ENCODE results near the gene BOC.

The BOC gene

GRCh38 chr3:113193288-113193687 lies 18.1 kb upstream of the BOC start:
- Histone ChIP-seq H3K4me3 (ENCODE audit: control insufficient read depth in 1 of 7, extremely low read depth in 1 of 7, insufficient read depth in 4 of 7, low read depth in 2 of 7, low read length in 6 of 7) (no peak overlapping the region), H3K36me3 (ENCODE audit: control insufficient read depth in 4 of 4, insufficient read depth in 4 of 4, low read length in 3 of 4) (no peaks in the 10 kb centered on the region), H3K9me3 (ENCODE audit: control extremely low read depth in 1 of 5, control insufficient read depth in 4 of 5, insufficient read depth in 2 of 5, low read depth in 1 of 5, low read length in 4 of 5) (peaks cover 0 to 10% (median 0%) of the 10 kb centered on the region in 5 experiments), H3K4me1 (ENCODE audit: control extremely low read depth in 1 of 4, control insufficient read depth in 4 of 4, insufficient read depth in 4 of 4, low read length in 3 of 4) (no peaks in the 10 kb centered on the region), H3K27me3 (replicated peaks in 2 of 5; ENCODE audit: control insufficient read depth in 4 of 5, insufficient read depth in 5 of 5, low read length in 4 of 5) (no peaks in the 10 kb centered on the region), H3K27ac (ENCODE audit: insufficient read depth in 1 of 2, low read depth in 1 of 2, low read length in 2 of 2, poor library complexity in 1 of 2, severe bottlenecking in 2 of 2) (no peak overlapping the region)
- CTCF ChIA-PET, result no interaction called here
- WGBS (ENCODE audit: insufficient coverage), result 92% methylated on average over 8 of the region's 8 CpGs
- POLR2A ChIA-PET, result no interaction called here
- no peak for DNase-seq

GRCh38 chr3:113193719-113194118 lies 17.6 kb upstream of the BOC start:
- ChIA-PET CTCF (interaction anchor here (0.8 kb wide), 1 partner anchor 30 kb away, joined by 4 read pairs; no protein-coding TSS in a partner anchor), POLR2A (no interaction called here)
- Histone ChIP-seq H3K36me3 (ENCODE audit: control insufficient read depth in 4 of 4, insufficient read depth in 4 of 4, low read length in 3 of 4) (no peaks in the 10 kb centered on the region), H3K4me1 (ENCODE audit: control extremely low read depth in 1 of 4, control insufficient read depth in 4 of 4, insufficient read depth in 4 of 4, low read length in 3 of 4) (no peaks in the 10 kb centered on the region), H3K4me3 (ENCODE audit: control insufficient read depth in 1 of 7, extremely low read depth in 1 of 7, insufficient read depth in 4 of 7, low read depth in 2 of 7, low read length in 6 of 7) (no peak overlapping the region), H3K27me3 (replicated peaks in 2 of 5; ENCODE audit: control insufficient read depth in 4 of 5, insufficient read depth in 5 of 5, low read length in 4 of 5) (no peaks in the 10 kb centered on the region), H3K9me3 (ENCODE audit: control extremely low read depth in 1 of 5, control insufficient read depth in 4 of 5, insufficient read depth in 2 of 5, low read depth in 1 of 5, low read length in 4 of 5) (peaks cover 0 to 7% (median 0%) of the 10 kb centered on the region in 5 experiments), H3K27ac (ENCODE audit: insufficient read depth in 1 of 2, low read depth in 1 of 2, low read length in 2 of 2, poor library complexity in 1 of 2, severe bottlenecking in 2 of 2) (no peak overlapping the region)
- no peak for DNase-seq
- no CpG with 5 or more reads among the region's 1 CpG for WGBS (ENCODE audit: insufficient coverage)

DNA sequence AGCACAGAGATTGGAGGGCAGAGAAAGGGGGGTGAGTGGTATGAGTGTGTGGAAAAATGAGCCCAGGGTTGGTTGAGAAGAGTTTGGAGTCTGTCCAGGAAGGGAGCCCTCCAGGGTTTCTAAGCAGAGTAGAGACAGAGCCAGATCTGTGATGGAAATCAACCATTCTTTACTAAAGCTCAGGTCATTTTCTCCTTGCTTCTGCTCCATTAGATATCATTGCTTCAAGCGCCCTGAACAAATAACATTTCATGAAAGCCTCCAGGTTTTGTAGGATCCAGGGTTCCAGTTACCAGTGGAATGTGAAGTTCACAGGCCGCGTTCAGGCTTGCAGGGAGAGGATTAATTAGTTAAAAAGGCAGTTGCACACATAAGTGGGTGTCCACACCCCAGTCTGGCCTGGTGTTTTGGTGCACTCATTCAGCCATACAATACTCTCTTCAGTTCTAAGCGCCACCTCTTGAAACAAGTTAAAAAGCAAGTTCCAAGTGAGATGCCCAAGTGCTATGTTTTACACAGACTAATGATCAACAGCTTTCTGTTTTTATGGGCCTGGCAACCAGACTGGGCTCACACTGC lies 16.4 kb upstream of the BOC start:
- WGBS (ENCODE audit: insufficient coverage), result 95% methylated on average over 3 of the region's 4 CpGs
- H3K9me3 ChIP-seq (ENCODE audit: control extremely low read depth in 1 of 5, control insufficient read depth in 4 of 5, insufficient read depth in 2 of 5, low read depth in 1 of 5, low read length in 4 of 5), result peaks cover 0 to 4% (median 0%) of the 10 kb centered on the region in 5 experiments
- H3K4me1 ChIP-seq (ENCODE audit: control extremely low read depth in 1 of 4, control insufficient read depth in 4 of 4, insufficient read depth in 4 of 4, low read length in 3 of 4), result no peaks in the 10 kb centered on the region
- H3K27me3 ChIP-seq (replicated peaks in 2 of 5; ENCODE audit: control insufficient read depth in 4 of 5, insufficient read depth in 5 of 5, low read length in 4 of 5), result no peaks in the 10 kb centered on the region
- H3K36me3 ChIP-seq (ENCODE audit: control insufficient read depth in 4 of 4, insufficient read depth in 4 of 4, low read length in 3 of 4), result no peaks in the 10 kb centered on the region
- ChIA-PET POLR2A (no interaction called here), CTCF (interaction anchor here (1.8 kb wide), 1 partner anchor 47 kb away, joined by 4 read pairs; no protein-coding TSS in a partner anchor)
- no peak overlapping the region for H3K4me3 ChIP-seq (ENCODE audit: control insufficient read depth in 1 of 7, extremely low read depth in 1 of 7, insufficient read depth in 4 of 7, low read depth in 2 of 7, low read length in 6 of 7)
- H3K27ac ChIP-seq (ENCODE audit: insufficient read depth in 1 of 2, low read depth in 1 of 2, low read length in 2 of 2, poor library complexity in 1 of 2, severe bottlenecking in 2 of 2), result no peak overlapping the region
- DNase-seq, result no peak

DNA sequence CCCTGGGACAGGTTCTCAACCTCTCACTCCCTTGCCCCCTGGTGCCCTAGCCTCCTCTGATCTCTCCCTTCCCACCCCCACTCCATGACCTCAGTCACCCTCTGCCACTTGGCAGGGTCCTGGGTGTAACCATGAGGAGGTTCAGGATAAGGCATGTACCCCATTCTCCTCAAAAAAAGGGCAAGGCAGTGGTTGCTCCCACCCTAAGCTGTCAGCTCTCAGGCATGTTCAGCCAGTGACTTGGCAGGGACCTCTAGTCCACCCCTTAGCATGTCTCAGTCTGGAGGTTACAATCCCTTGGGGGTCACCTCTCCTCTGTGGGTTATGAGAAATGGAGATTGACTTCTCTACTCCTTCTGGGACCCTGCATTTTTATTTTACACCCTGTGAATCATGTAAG lies 11.0 kb upstream of the BOC start:
- H3K9me3 ChIP-seq (ENCODE audit: control extremely low read depth in 1 of 5, control insufficient read depth in 4 of 5, insufficient read depth in 2 of 5, low read depth in 1 of 5, low read length in 4 of 5), result peaks cover 0 to 1% (median 0%) of the 10 kb centered on the region in 5 experiments
- no peaks in the 10 kb centered on the region for H3K4me1 ChIP-seq (ENCODE audit: control extremely low read depth in 1 of 4, control insufficient read depth in 4 of 4, insufficient read depth in 4 of 4, low read length in 3 of 4)
- H3K27me3 ChIP-seq (replicated peaks in 2 of 5; ENCODE audit: control insufficient read depth in 4 of 5, insufficient read depth in 5 of 5, low read length in 4 of 5), result no peaks in the 10 kb centered on the region
- ChIA-PET POLR2A (no interaction called here), CTCF (no interaction called here)
- no peak overlapping the region for H3K27ac ChIP-seq (ENCODE audit: insufficient read depth in 1 of 2, low read depth in 1 of 2, low read length in 2 of 2, poor library complexity in 1 of 2, severe bottlenecking in 2 of 2)
- H3K36me3 ChIP-seq (ENCODE audit: control insufficient read depth in 4 of 4, insufficient read depth in 4 of 4, low read length in 3 of 4), result no peaks in the 10 kb centered on the region
- H3K4me3 ChIP-seq (ENCODE audit: control insufficient read depth in 1 of 7, extremely low read depth in 1 of 7, insufficient read depth in 4 of 7, low read depth in 2 of 7, low read length in 6 of 7), result no peak overlapping the region
- DNase-seq, result no peak

- POLR2A ChIA-PET, result no interaction called here
- CTCF ChIA-PET, result no interaction called here
- no CpG with 5 or more reads among the region's 1 CpG for WGBS (ENCODE audit: insufficient coverage)
- H3K27me3 ChIP-seq (replicated peaks in 2 of 5; ENCODE audit: control insufficient read depth in 4 of 5, insufficient read depth in 5 of 5, low read length in 4 of 5), result no peaks in the 10 kb centered on the region
- H3K4me1 ChIP-seq (ENCODE audit: control extremely low read depth in 1 of 4, control insufficient read depth in 4 of 4, insufficient read depth in 4 of 4, low read length in 3 of 4), result no peaks in the 10 kb centered on the region
- peaks cover 0 to 1% (median 0%) of the 10 kb centered on the region in 5 experiments for H3K9me3 ChIP-seq (ENCODE audit: control extremely low read depth in 1 of 5, control insufficient read depth in 4 of 5, insufficient read depth in 2 of 5, low read depth in 1 of 5, low read length in 4 of 5)
- no peak overlapping the region for H3K4me3 ChIP-seq (ENCODE audit: control insufficient read depth in 1 of 7, extremely low read depth in 1 of 7, insufficient read depth in 4 of 7, low read depth in 2 of 7, low read length in 6 of 7)
- H3K27ac ChIP-seq (ENCODE audit: insufficient read depth in 1 of 2, low read depth in 1 of 2, low read length in 2 of 2, poor library complexity in 1 of 2, severe bottlenecking in 2 of 2), result no peak overlapping the region
- no peaks in the 10 kb centered on the region for H3K36me3 ChIP-seq (ENCODE audit: control insufficient read depth in 4 of 4, insufficient read depth in 4 of 4, low read length in 3 of 4)
- no peak for DNase-seq
Observed at GRCh38 chr3:113200946-113201345, 10.4 kb upstream of the BOC start.

- H3K27ac ChIP-seq (ENCODE audit: insufficient read depth in 1 of 2, low read depth in 1 of 2, low read length in 2 of 2, poor library complexity in 1 of 2, severe bottlenecking in 2 of 2), result no peak overlapping the region
- POLR2A ChIA-PET, result no interaction called here
- no peaks in the 10 kb centered on the region for H3K4me1 ChIP-seq (ENCODE audit: control extremely low read depth in 1 of 4, control insufficient read depth in 4 of 4, insufficient read depth in 4 of 4, low read length in 3 of 4)
- no peak overlapping the region for H3K4me3 ChIP-seq (ENCODE audit: control insufficient read depth in 1 of 7, extremely low read depth in 1 of 7, insufficient read depth in 4 of 7, low read depth in 2 of 7, low read length in 6 of 7)
- DNase-seq, result no peak
- H3K36me3 ChIP-seq (ENCODE audit: control insufficient read depth in 4 of 4, insufficient read depth in 4 of 4, low read length in 3 of 4), result no peaks in the 10 kb centered on the region
- CTCF ChIA-PET, result interaction anchor here (1.6 kb wide), 1 partner anchor 28 kb away, joined by 3 read pairs; no protein-coding TSS in a partner anchor
- H3K9me3 ChIP-seq (ENCODE audit: control extremely low read depth in 1 of 5, control insufficient read depth in 4 of 5, insufficient read depth in 2 of 5, low read depth in 1 of 5, low read length in 4 of 5), result no peaks in the 10 kb centered on the region
- peaks cover 0 to 2% (median 0%) of the 10 kb centered on the region in 5 experiments for H3K27me3 ChIP-seq (replicated peaks in 2 of 5; ENCODE audit: control insufficient read depth in 4 of 5, insufficient read depth in 5 of 5, low read length in 4 of 5)
- WGBS (ENCODE audit: insufficient coverage), result 98% methylated on average over 6 of the region's 6 CpGs
Observed at GRCh38 chr3:113204371-113204770, 7.0 kb upstream of the BOC start.

- H3K27ac ChIP-seq (ENCODE audit: insufficient read depth in 1 of 2, low read depth in 1 of 2, low read length in 2 of 2, poor library complexity in 1 of 2, severe bottlenecking in 2 of 2), result no peak overlapping the region
- H3K27me3 ChIP-seq (replicated peaks in 2 of 5; ENCODE audit: control insufficient read depth in 4 of 5, insufficient read depth in 5 of 5, low read length in 4 of 5), result peaks cover 0 to 7% (median 5%) of the 10 kb centered on the region in 5 experiments
- CTCF ChIA-PET, result no interaction called here
- no peak overlapping the region for H3K4me3 ChIP-seq (ENCODE audit: control insufficient read depth in 1 of 7, extremely low read depth in 1 of 7, insufficient read depth in 4 of 7, low read depth in 2 of 7, low read length in 6 of 7)
- DNase-seq, result no peak
- no peaks in the 10 kb centered on the region for H3K4me1 ChIP-seq (ENCODE audit: control extremely low read depth in 1 of 4, control insufficient read depth in 4 of 4, insufficient read depth in 4 of 4, low read length in 3 of 4)
- POLR2A ChIA-PET, result no interaction called here
- no peaks in the 10 kb centered on the region for H3K9me3 ChIP-seq (ENCODE audit: control extremely low read depth in 1 of 5, control insufficient read depth in 4 of 5, insufficient read depth in 2 of 5, low read depth in 1 of 5, low read length in 4 of 5)
- WGBS (ENCODE audit: insufficient coverage), result 100% methylated on average over 2 of the region's 2 CpGs
- H3K36me3 ChIP-seq (ENCODE audit: control insufficient read depth in 4 of 4, insufficient read depth in 4 of 4, low read length in 3 of 4), result no peaks in the 10 kb centered on the region
Observed at GRCh38 chr3:113205481-113205880, 5.9 kb upstream of the BOC start.

Data from common myeloid progenitor, CD34-positive (primary cell).